Activated T-cell treated with anti-CD3 and anti-CD28 coated beads, Interleukin-2, amount 50 U/mL, for 4 hours (primary cell): ENCODE measurements around the gene ATXN10. TPM values are rescaled to one million over a fixed set of nuclear protein-coding genes. Genes with fewer than 3 reads are reported as not detected.
A peak's percentile ranks its signal among the peaks of the same experiment; 100 is the strongest.

Source experiments
- ATAC-seq, 2 donors: fragments of 200-7000 bp; cut with Tn5 transposase; one replicate each; pipeline ENCODE4 v1.10.0; 2021
- DNase-seq: peaks from one replicate; pipeline ENCODE4 v3.0.0-alpha.2; 2020
- H3K27me3 Mint-ChIP-seq: one replicate; pipeline ENCODE4 v1.8.0; 2021; ENCODE audit warnings: low read depth, mixed read lengths
- H3K36me3 Mint-ChIP-seq: one replicate; pipeline ENCODE4 v1.8.0; 2022; ENCODE audit warnings: mixed read lengths; ENCODE audit not compliant: insufficient read depth
- H3K4me1 Mint-ChIP-seq: one replicate; pipeline ENCODE4 v1.8.0; 2021; ENCODE audit warnings: low read depth, mixed read lengths
- H3K4me3 Mint-ChIP-seq: one replicate; pipeline ENCODE4 v1.8.0; 2021; ENCODE audit warnings: mild to moderate bottlenecking, moderate library complexity, mixed read lengths
- H3K9me3 Mint-ChIP-seq: one replicate; pipeline ENCODE4 v1.8.0; 2021; ENCODE audit warnings: mixed read lengths
- total RNA-seq, 3 donors: library from RNA; stranded (reverse); gene quantifications; one replicate each; pipeline ENCODE4 v1.2.1, GENCODE V29; 2021

Gene ATXN10
- total RNA-seq, 3 donors from 2014 or later, result 88.1 to 97.9 (median 90.5) TPM

- H3K4me3 Mint-ChIP-seq, result no peak overlapping the region
- H3K36me3 Mint-ChIP-seq, result peaks cover 62% of the 10 kb centered on the region
- H3K9me3 Mint-ChIP-seq, result no peaks in the 10 kb centered on the region
- no peaks in the 10 kb centered on the region for H3K27me3 Mint-ChIP-seq
- DNase-seq (no peak), ATAC-seq (no peak)
- no peaks in the 10 kb centered on the region for H3K4me1 Mint-ChIP-seq
These were observed 171.4 kb downstream of the ATXN10 start for GRCh38 chr22:45843031-45843430.

GRCh38 chr22:45843986-45844385, 172.4 kb downstream of the ATXN10 start:
- no peak for DNase-seq
- Mint-ChIP-seq H3K4me1 (no peaks in the 10 kb centered on the region), H3K9me3 (peaks cover 2% of the 10 kb centered on the region), H3K36me3 (peaks cover 68% of the 10 kb centered on the region), H3K27me3 (no peaks in the 10 kb centered on the region), H3K4me3 (no peak overlapping the region)
- ATAC-seq, result no peak

- Mint-ChIP-seq H3K36me3 (peaks cover 76% of the 10 kb centered on the region), H3K4me1 (no peaks in the 10 kb centered on the region), H3K27me3 (no peaks in the 10 kb centered on the region), H3K4me3 (no peak overlapping the region), H3K9me3 (peaks cover 9% of the 10 kb centered on the region)
- no peak for ATAC-seq
- DNase-seq, result no peak
These were observed 173.4 kb downstream of the ATXN10 start for GRCh38 chr22:45845076-45845487.

- Mint-ChIP-seq H3K4me3 (no peak overlapping the region), H3K4me1 (no peaks in the 10 kb centered on the region), H3K27me3 (no peaks in the 10 kb centered on the region), H3K36me3 (peaks cover 84% of the 10 kb centered on the region), H3K9me3 (peaks cover 28% of the 10 kb centered on the region)
- DNase-seq, result no peak
- ATAC-seq, result no peak
These were observed 175.3 kb downstream of the ATXN10 start for GRCh38 chr22:45846952-45847351.

GRCh38 chr22:45848904-45849303, 177.3 kb downstream of the ATXN10 start:
- Mint-ChIP-seq H3K9me3 (peaks cover 31% of the 10 kb centered on the region), H3K4me1 (no peaks in the 10 kb centered on the region), H3K36me3 (peaks cover 80% of the 10 kb centered on the region), H3K4me3 (no peak overlapping the region), H3K27me3 (no peaks in the 10 kb centered on the region)
- DNase-seq, result no peak
- ATAC-seq, result no peak

GRCh38 chr22:45852826-45853225, 181.2 kb downstream of the ATXN10 start:
- Mint-ChIP-seq H3K4me3 (no peak overlapping the region), H3K4me1 (no peaks in the 10 kb centered on the region), H3K36me3 (peaks cover 64% of the 10 kb centered on the region), H3K9me3 (peaks cover 31% of the 10 kb centered on the region), H3K27me3 (no peaks in the 10 kb centered on the region)
- DNase-seq (no peak), ATAC-seq (no peak)

- H3K4me1 Mint-ChIP-seq, result no peaks in the 10 kb centered on the region
- no peaks in the 10 kb centered on the region for H3K27me3 Mint-ChIP-seq
- no peak for DNase-seq
- no peak overlapping the region for H3K4me3 Mint-ChIP-seq
- H3K9me3 Mint-ChIP-seq, result peaks cover 13% of the 10 kb centered on the region
- H3K36me3 Mint-ChIP-seq, result peaks cover 35% of the 10 kb centered on the region
- ATAC-seq, result no peak
These were observed 184.3 kb downstream of the ATXN10 start for GRCh38 chr22:45855961-45856360.

GRCh38 chr22:45857519-45857918, 185.9 kb downstream of the ATXN10 start:
- H3K36me3 Mint-ChIP-seq, result peaks cover 20% of the 10 kb centered on the region
- H3K4me1 Mint-ChIP-seq, result no peaks in the 10 kb centered on the region
- DNase-seq, result no peak
- no peak overlapping the region for H3K4me3 Mint-ChIP-seq
- H3K9me3 Mint-ChIP-seq, result no peaks in the 10 kb centered on the region
- ATAC-seq, result no peak
- no peaks in the 10 kb centered on the region for H3K27me3 Mint-ChIP-seq

GRCh38 chr22:45859231-45860161, 187.9 kb downstream of the ATXN10 start:
- Mint-ChIP-seq H3K27me3 (peaks cover 10% of the 10 kb centered on the region), H3K4me3 (no peak overlapping the region), H3K36me3 (peaks cover 14% of the 10 kb centered on the region), H3K4me1 (peaks cover 8% of the 10 kb centered on the region), H3K9me3 (no peaks in the 10 kb centered on the region)
- no peak for ATAC-seq
- DNase-seq, result no peak

GRCh38 chr22:45860201-45860600, 188.6 kb downstream of the ATXN10 start:
- Mint-ChIP-seq H3K4me3 (no peak overlapping the region), H3K9me3 (no peaks in the 10 kb centered on the region), H3K27me3 (peaks cover 17% of the 10 kb centered on the region), H3K4me1 (peaks cover 11% of the 10 kb centered on the region), H3K36me3 (peaks cover 13% of the 10 kb centered on the region)
- ATAC-seq (no peak), DNase-seq (no peak)

- Mint-ChIP-seq H3K36me3 (peaks cover 7% of the 10 kb centered on the region), H3K4me1 (peaks cover 11% of the 10 kb centered on the region), H3K27me3 (peaks cover 26% of the 10 kb centered on the region), H3K9me3 (no peaks in the 10 kb centered on the region), H3K4me3 (no peak overlapping the region)
- DNase-seq, result no peak
- no peak for ATAC-seq
These were observed 189.6 kb downstream of the ATXN10 start for GRCh38 chr22:45861259-45861658.

- no peaks in the 10 kb centered on the region for H3K9me3 Mint-ChIP-seq
- ATAC-seq (peak; percentile 74 to 76), DNase-seq (peak; percentile 71)
- peaks cover 40% of the 10 kb centered on the region for H3K27me3 Mint-ChIP-seq
- H3K4me3 Mint-ChIP-seq, result no peak overlapping the region
- peaks cover 2% of the 10 kb centered on the region for H3K36me3 Mint-ChIP-seq
- H3K4me1 Mint-ChIP-seq, result peaks cover 11% of the 10 kb centered on the region
These were observed 192.5 kb downstream of the ATXN10 start for GRCh38 chr22:45863981-45864751.

GRCh38 chr22:45864959-45865476, 193.4 kb downstream of the ATXN10 start:
- no peaks in the 10 kb centered on the region for H3K9me3 Mint-ChIP-seq

GRCh38 chr22:45865561-45866125, 194.0 kb downstream of the ATXN10 start:
- Mint-ChIP-seq H3K4me1 (peaks cover 11% of the 10 kb centered on the region), H3K27me3 (peaks cover 50% of the 10 kb centered on the region), H3K36me3 (peaks cover 2% of the 10 kb centered on the region), H3K9me3 (no peaks in the 10 kb centered on the region), H3K4me3 (no peak overlapping the region)
- no peak for ATAC-seq
- no peak for DNase-seq

More at GRCh38 chr22:45864959-45865476, 193.4 kb downstream of the ATXN10 start:
- DNase-seq (no peak), ATAC-seq (no peak)
- Mint-ChIP-seq H3K4me1 (peaks cover 11% of the 10 kb centered on the region), H3K27me3 (peaks cover 45% of the 10 kb centered on the region), H3K36me3 (peaks cover 2% of the 10 kb centered on the region), H3K4me3 (no peak overlapping the region)
